DND-41 (cell line): ENCODE results near the gene USP20.

ENCODE experiments used
- ATAC-seq: fragments of 200-7000 bp; cut with Tn5 transposase; 3 replicates; pipeline ENCODE4 v1.9.1; 2021; ENCODE audit warnings: low read depth; ENCODE audit not compliant: insufficient read depth
- DNase-seq: peaks from one replicate; pipeline ENCODE4 v3.0.0-alpha.2; 2020
- H2AFZ ChIP-seq: 2 replicates; pipeline ENCODE4 v1.6.0; 2012; ENCODE audit warnings: low read depth, low read length
- H3K27ac ChIP-seq: 2 replicates; pipeline ENCODE4 v1.5.1; 2012; ENCODE audit warnings: low read length, inconsistent platforms
- H3K27me3 ChIP-seq: fragments of 200-600 bp; sonication (generic); 2 replicates; pipeline ENCODE4 v1.6.0; 2012; ENCODE audit warnings: low read length, mild to moderate bottlenecking, inconsistent platforms; ENCODE audit not compliant: insufficient read depth, poor library complexity
- H3K36me3 ChIP-seq: 2 replicates; pipeline ENCODE4 v1.5.1; 2012; ENCODE audit warnings: low read length, inconsistent platforms; ENCODE audit not compliant: insufficient read depth
- H3K4me1 ChIP-seq: 2 replicates; pipeline ENCODE4 v1.5.1; 2012; ENCODE audit warnings: mild to moderate bottlenecking, low read length; ENCODE audit not compliant: insufficient read depth
- H3K4me2 ChIP-seq: 2 replicates; pipeline ENCODE4 v1.6.0; 2012; ENCODE audit warnings: mild to moderate bottlenecking, moderate library complexity, low read length, inconsistent platforms; ENCODE audit not compliant: insufficient read depth
- H3K4me3 ChIP-seq, 2 experiments: fragments of 200-600 bp in 1 of 2; shearing (Covaris generic) in 1 of 2; 2 replicates each; pipeline ENCODE4 v1.5.1; 2012 to 2016; ENCODE audit warnings: inconsistent platforms in 2 of 2, low read length in 2 of 2, mild to moderate bottlenecking in 2 of 2, low read depth in 1 of 2, moderate library complexity in 1 of 2
- H3K79me2 ChIP-seq: 2 replicates; pipeline ENCODE4 v1.6.0; 2012; ENCODE audit warnings: low read length, inconsistent platforms; ENCODE audit not compliant: insufficient read depth
- H3K9ac ChIP-seq: 2 replicates; pipeline ENCODE4 v1.6.0; 2012; ENCODE audit warnings: low read depth, mild to moderate bottlenecking, inconsistent platforms, low read length, moderate library complexity
- H3K9me3 ChIP-seq: 2 replicates; pipeline ENCODE4 v1.5.1; 2012; ENCODE audit warnings: low read length, moderate library complexity, mild to moderate bottlenecking, inconsistent platforms; ENCODE audit not compliant: insufficient read depth, severe bottlenecking
- H4K20me1 ChIP-seq: 2 replicates; pipeline ENCODE4 v1.6.0; 2012; ENCODE audit warnings: low read length; ENCODE audit not compliant: insufficient read depth
- EZH2 ChIP-seq: IDR thresholded peaks from 3 replicates; pipeline ENCODE4 v1.6.1; 2012; ENCODE audit warnings: borderline replicate concordance, low read depth, mild to moderate bottlenecking, moderate library complexity, low read length, inconsistent platforms; ENCODE audit not compliant: severe bottlenecking
- TF ChIP-seq, protein P1 (sequence below): IDR thresholded peaks from 2 replicates; pipeline ENCODE4 v1.5.1; 2012; ENCODE audit warnings: borderline replicate concordance, low read length, moderate library complexity, mild to moderate bottlenecking; ENCODE audit not compliant: poor library complexity, severe bottlenecking; ENCODE audit errors: extremely low read depth

Gene USP20

DNA sequence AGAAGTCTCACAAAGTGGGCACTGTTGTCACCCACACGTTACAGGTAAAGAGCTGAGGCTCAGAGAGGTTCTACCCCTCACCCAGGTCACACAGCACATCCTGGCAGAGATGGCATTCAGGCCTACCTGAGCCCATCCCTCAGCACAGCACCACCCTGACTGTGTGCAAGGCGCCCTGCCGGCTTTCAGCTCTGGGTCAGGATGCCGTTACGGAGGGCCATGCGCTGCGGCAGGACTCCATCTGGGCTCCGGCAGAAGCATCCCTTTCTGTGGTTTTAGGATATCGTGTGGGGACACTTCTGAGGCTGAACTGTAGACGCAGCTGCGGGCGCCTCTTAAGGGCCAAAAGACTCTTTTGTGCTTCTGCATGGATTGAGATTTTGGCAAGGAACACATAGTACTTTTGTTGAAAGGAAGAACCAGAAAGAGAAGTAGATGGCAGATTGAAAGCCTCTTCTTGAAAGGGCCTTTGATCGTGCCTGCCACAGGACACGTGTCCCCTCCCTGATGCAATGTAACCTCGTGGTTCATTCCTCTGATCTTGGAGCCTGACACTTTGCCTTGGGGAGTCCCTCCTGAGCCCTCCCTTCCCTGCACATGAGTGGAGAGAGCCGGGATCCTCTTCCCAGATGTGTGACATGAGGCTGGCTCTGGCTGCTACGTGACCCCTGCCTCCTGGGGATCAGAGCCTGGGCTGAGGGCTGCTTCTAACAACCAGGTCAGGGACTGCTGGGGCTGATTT is 31.3 kb downstream of the USP20 start:
- Histone ChIP-seq H3K36me3 (peaks cover 40% of the 10 kb centered on the region), H3K4me1 (peaks cover 26% of the 10 kb centered on the region), H3K4me3 (no peak overlapping the region), H3K79me2 (no peaks in the 10 kb centered on the region), H3K27ac (no peak overlapping the region; the same call in 1 of the 2 replicates), H3K9ac (no peak overlapping the region), H4K20me1 (no peaks in the 10 kb centered on the region), H2AFZ (no peak overlapping the region), H3K9me3 (no peaks in the 10 kb centered on the region), H3K4me2 (no peak overlapping the region), H3K27me3 (no peaks in the 10 kb centered on the region)
- no peak for TF ChIP-seq EZH2
- TF ChIP-seq, protein P1, sequence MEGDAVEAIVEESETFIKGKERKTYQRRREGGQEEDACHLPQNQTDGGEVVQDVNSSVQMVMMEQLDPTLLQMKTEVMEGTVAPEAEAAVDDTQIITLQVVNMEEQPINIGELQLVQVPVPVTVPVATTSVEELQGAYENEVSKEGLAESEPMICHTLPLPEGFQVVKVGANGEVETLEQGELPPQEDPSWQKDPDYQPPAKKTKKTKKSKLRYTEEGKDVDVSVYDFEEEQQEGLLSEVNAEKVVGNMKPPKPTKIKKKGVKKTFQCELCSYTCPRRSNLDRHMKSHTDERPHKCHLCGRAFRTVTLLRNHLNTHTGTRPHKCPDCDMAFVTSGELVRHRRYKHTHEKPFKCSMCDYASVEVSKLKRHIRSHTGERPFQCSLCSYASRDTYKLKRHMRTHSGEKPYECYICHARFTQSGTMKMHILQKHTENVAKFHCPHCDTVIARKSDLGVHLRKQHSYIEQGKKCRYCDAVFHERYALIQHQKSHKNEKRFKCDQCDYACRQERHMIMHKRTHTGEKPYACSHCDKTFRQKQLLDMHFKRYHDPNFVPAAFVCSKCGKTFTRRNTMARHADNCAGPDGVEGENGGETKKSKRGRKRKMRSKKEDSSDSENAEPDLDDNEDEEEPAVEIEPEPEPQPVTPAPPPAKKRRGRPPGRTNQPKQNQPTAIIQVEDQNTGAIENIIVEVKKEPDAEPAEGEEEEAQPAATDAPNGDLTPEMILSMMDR, result no peak
- ATAC-seq (no peak), DNase-seq (peak; percentile 33)

- Histone ChIP-seq H4K20me1 (no peaks in the 10 kb centered on the region), H2AFZ (no peak overlapping the region), H3K9ac (no peak overlapping the region), H3K36me3 (peaks cover 34% of the 10 kb centered on the region), H3K4me3 (no peak overlapping the region), H3K27me3 (no peaks in the 10 kb centered on the region), H3K4me2 (no peak overlapping the region), H3K27ac (peak overlapping the region; percentile 20; the same call in 1 of the 2 replicates), H3K9me3 (no peaks in the 10 kb centered on the region), H3K4me1 (peaks cover 18% of the 10 kb centered on the region), H3K79me2 (no peaks in the 10 kb centered on the region)
- DNase-seq, result peak; percentile 38
- no peak for ATAC-seq
- TF ChIP-seq, protein P1, result peak; percentile 33
- TF ChIP-seq EZH2, result no peak
Observed at GRCh38 chr9:129867136-129868022, 32.1 kb downstream of the USP20 start.

GRCh38 chr9:129868023-129868871 is 33.0 kb downstream of the USP20 start:
- H3K4me2 ChIP-seq, result no peak overlapping the region
- no peaks in the 10 kb centered on the region for H3K9me3 ChIP-seq
- H3K27ac ChIP-seq, result no peak overlapping the region
- no peak overlapping the region for H3K9ac ChIP-seq
- no peak overlapping the region for H3K4me3 ChIP-seq
- no peak for TF ChIP-seq EZH2
- TF ChIP-seq, protein P1, result no peak
- peaks cover 34% of the 10 kb centered on the region for H3K36me3 ChIP-seq
- peaks cover 9% of the 10 kb centered on the region for H3K4me1 ChIP-seq
- ATAC-seq (no peak), DNase-seq (no peak)
- H2AFZ ChIP-seq, result no peak overlapping the region
- H3K27me3 ChIP-seq, result no peaks in the 10 kb centered on the region
- H3K79me2 ChIP-seq, result no peaks in the 10 kb centered on the region
- no peaks in the 10 kb centered on the region for H4K20me1 ChIP-seq
